Medulla oblongata (tissue), 1 donor: ENCODE data around the gene TRAPPC6A.
A peak's percentile ranks its signal among the peaks of the same experiment; 100 is the strongest.
"Not testable (repeated sequence)": the region's sequence is repeated elsewhere in the genome, so short reads cannot be mapped to it uniquely, and the experiment has no call there.

ENCODE experiments used
- DNase-seq: peaks from one replicate; pipeline ENCODE4 v3.0.0-alpha.2; 2015; ENCODE audit errors: extremely low spot score

Gene TRAPPC6A

GRCh38 chr19:45130888-45131615 lies 47.0 kb downstream of the TRAPPC6A start:
- DNase-seq, result no peak

- DNase-seq, result no peak
Observed at GRCh38 chr19:45130236-45130635, 47.8 kb downstream of the TRAPPC6A start.

- no peak for DNase-seq
Observed at GRCh38 chr19:45128806-45129205, 49.2 kb downstream of the TRAPPC6A start.

- DNase-seq, result no peak
Observed at GRCh38 chr19:45128146-45128545, 49.9 kb downstream of the TRAPPC6A start.

- no peak for DNase-seq
Observed at GRCh38 chr19:45126654-45127053, 51.4 kb downstream of the TRAPPC6A start.

GRCh38 chr19:45125975-45126493 lies 52.0 kb downstream of the TRAPPC6A start:
- peak; percentile 53 for DNase-seq

- DNase-seq, result no peak
Observed at GRCh38 chr19:45125360-45125759, 52.7 kb downstream of the TRAPPC6A start.

- DNase-seq, result no peak
Observed at GRCh38 chr19:45124021-45124420, 54.0 kb downstream of the TRAPPC6A start.

GRCh38 chr19:45123440-45123850 lies 54.6 kb downstream of the TRAPPC6A start:
- no peak for DNase-seq

GRCh38 chr19:45122832-45123231 lies 55.2 kb downstream of the TRAPPC6A start:
- no peak for DNase-seq

- no peak for DNase-seq
Observed at GRCh38 chr19:45121827-45122345, 56.2 kb downstream of the TRAPPC6A start.

GRCh38 chr19:45119582-45119981 lies 58.5 kb downstream of the TRAPPC6A start:
- no peak for DNase-seq

GRCh38 chr19:45118591-45119355 lies 59.3 kb downstream of the TRAPPC6A start:
- DNase-seq, result not testable (repeated sequence)

GRCh38 chr19:45118106-45118505 lies 59.9 kb downstream of the TRAPPC6A start:
- DNase-seq, result no peak

- DNase-seq, result no peak
Observed at GRCh38 chr19:45117671-45118070, 60.4 kb downstream of the TRAPPC6A start.

- no peak for DNase-seq
Observed at GRCh38 chr19:45117167-45117594, 60.9 kb downstream of the TRAPPC6A start.

GRCh38 chr19:45115809-45116615 lies 62.0 kb downstream of the TRAPPC6A start:
- DNase-seq, result no peak

- no peak for DNase-seq
Observed at GRCh38 chr19:45114116-45114515, 63.9 kb downstream of the TRAPPC6A start.

GRCh38 chr19:45113628-45114027 lies 64.4 kb downstream of the TRAPPC6A start:
- DNase-seq, result no peak
